Prostate gland (tissue), 2 donors: ENCODE data around the gene CPXM2.

Experiments
- CTCF ChIP-seq, 4 experiments: fragments of 200-600 bp in 2 of 4; fragments of 450-650 bp in 2 of 4; sonication (generic) in 2 of 4; IDR thresholded peaks; 1 replicate in 3 of 4; 2 replicates in 1 of 4; pipeline ENCODE4 v1.5.1; 2016 to 2019; ENCODE audit warnings: antibody characterized with exemption in 4 of 4, mild to moderate bottlenecking in 2 of 4, moderate library complexity in 2 of 4
- POLR2A ChIP-seq: fragments of 450-650 bp; IDR thresholded peaks from one replicate; pipeline ENCODE4 v1.6.1; 2016; ENCODE audit warnings: antibody characterized with exemption, mild to moderate bottlenecking
- POLR2AphosphoS5 ChIP-seq: sonication (generic); formaldehyde crosslinking; IDR thresholded peaks from one replicate; pipeline ENCODE4 v1.6.1; 2017; ENCODE audit warnings: antibody characterized with exemption

- TF ChIP-seq CTCF (IDR thresholded peaks at IDR 0.05) (no peak), POLR2A (no peak), POLR2AphosphoS5 (no peak)
Measured at GRCh38 chr10:123769647-123770046, 122.0 kb downstream of the CPXM2 start.
